ENCODE data around the gene KDM6A. TPM values are rescaled to one million over a fixed set of nuclear protein-coding genes. Genes with fewer than 3 reads are reported as not detected.

Gene KDM6A
- total and polyA plus RNA-seq, 2 donors (not counting 1 experiment from before 2014, with no cell fraction given): 13.8 to 28.4 TPM

DNA sequence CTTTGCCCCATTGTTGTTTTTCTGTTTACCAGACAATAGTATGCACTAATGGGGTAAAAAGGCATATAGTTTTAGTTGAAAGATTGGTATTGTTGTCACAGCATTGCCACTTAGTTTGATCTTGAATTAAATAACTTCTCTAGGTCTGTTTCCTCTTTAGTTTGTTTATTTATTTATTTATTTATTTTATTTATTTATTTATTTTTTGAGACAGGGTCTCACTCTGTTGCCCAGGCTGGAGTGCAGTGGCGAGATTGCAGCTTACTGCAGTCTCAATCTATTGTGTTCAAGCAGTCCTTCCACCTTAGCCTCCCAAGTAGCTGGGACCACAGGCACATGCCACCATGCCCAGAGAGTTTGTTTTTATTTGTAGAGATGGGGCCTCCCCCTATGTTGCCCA lies 138.6 kb downstream of the KDM6A start:
- TF ChIP-seq EZH2 (IDR thresholded peaks at IDR 0.05; ENCODE audit: low read length, missing control alignments): no peak
- TF ChIP-seq, protein P1, sequence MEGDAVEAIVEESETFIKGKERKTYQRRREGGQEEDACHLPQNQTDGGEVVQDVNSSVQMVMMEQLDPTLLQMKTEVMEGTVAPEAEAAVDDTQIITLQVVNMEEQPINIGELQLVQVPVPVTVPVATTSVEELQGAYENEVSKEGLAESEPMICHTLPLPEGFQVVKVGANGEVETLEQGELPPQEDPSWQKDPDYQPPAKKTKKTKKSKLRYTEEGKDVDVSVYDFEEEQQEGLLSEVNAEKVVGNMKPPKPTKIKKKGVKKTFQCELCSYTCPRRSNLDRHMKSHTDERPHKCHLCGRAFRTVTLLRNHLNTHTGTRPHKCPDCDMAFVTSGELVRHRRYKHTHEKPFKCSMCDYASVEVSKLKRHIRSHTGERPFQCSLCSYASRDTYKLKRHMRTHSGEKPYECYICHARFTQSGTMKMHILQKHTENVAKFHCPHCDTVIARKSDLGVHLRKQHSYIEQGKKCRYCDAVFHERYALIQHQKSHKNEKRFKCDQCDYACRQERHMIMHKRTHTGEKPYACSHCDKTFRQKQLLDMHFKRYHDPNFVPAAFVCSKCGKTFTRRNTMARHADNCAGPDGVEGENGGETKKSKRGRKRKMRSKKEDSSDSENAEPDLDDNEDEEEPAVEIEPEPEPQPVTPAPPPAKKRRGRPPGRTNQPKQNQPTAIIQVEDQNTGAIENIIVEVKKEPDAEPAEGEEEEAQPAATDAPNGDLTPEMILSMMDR (conservative IDR thresholded peaks at IDR 0.05 in 1 of 2, IDR thresholded peaks at IDR 0.05 in 1 of 2; ENCODE audit: low read depth in 1 of 2, low read length in 2 of 2): no peak
- H3K36me3 ChIP-seq (ENCODE audit: control insufficient read depth, insufficient read depth, low read length): no peaks in the 10 kb centered on the region
- H3K9ac ChIP-seq (ENCODE audit: insufficient read depth, low read length): no peak overlapping the region
- peaks cover 5% of the 10 kb centered on the region for H3K79me2 ChIP-seq (ENCODE audit: control insufficient read depth, insufficient read depth, low read length)
- no peak overlapping the region for H3K4me2 ChIP-seq (ENCODE audit: extremely low read depth, insufficient read depth, low read length)
- DNase-seq (ENCODE audit: low read depth in 2 of 2): no peak
- no peaks in the 10 kb centered on the region for H3K9me3 ChIP-seq (ENCODE audit: control insufficient read depth, insufficient read depth, low read depth, low read length)
- no peaks in the 10 kb centered on the region for H4K20me1 ChIP-seq (ENCODE audit: control insufficient read depth, extremely low read depth, insufficient read depth, low read length)
- H3K4me1 ChIP-seq (ENCODE audit: control insufficient read depth, extremely low read depth, insufficient read depth, low read length): peaks cover 3% of the 10 kb centered on the region
- H3K27ac ChIP-seq (ENCODE audit: insufficient read depth, low read length): no peak overlapping the region
- H3K27me3 ChIP-seq (ENCODE audit: control insufficient read depth, insufficient read depth, low read length): no peaks in the 10 kb centered on the region
- no peak overlapping the region for H2AFZ ChIP-seq (ENCODE audit: low read length)
- H3K4me3 ChIP-seq (replicated peaks in 1 of 4; ENCODE audit: control extremely low read depth in 1 of 4, insufficient read depth in 1 of 4, low read depth in 3 of 4, low read length in 4 of 4): no peak overlapping the region

DNA sequence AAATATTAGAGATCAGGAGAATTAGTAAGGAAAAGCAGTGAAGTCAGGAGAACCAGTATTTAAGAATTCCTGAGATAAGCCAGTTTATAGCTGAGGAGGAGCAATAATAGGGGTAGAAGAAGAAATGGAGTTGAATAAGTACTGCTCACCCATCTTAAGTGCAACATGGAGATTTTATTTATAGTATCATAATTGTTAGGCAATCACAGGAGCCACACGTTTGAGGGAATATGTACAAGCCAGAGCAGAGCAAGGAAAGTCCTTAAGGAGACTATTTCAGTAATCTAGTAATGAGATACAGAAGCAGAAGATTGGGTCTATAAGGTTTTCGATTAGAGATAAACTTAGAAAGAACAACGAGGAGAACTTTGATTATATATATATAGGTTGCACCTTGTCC lies 145.0 kb downstream of the KDM6A start:
- Histone ChIP-seq H3K9ac (ENCODE audit: insufficient read depth, low read length) (no peak overlapping the region), H4K20me1 (ENCODE audit: control insufficient read depth, extremely low read depth, insufficient read depth, low read length) (no peaks in the 10 kb centered on the region), H2AFZ (ENCODE audit: low read length) (no peak overlapping the region), H3K4me1 (ENCODE audit: control insufficient read depth, extremely low read depth, insufficient read depth, low read length) (no peaks in the 10 kb centered on the region), H3K4me2 (ENCODE audit: extremely low read depth, insufficient read depth, low read length) (no peak overlapping the region), H3K27ac (ENCODE audit: insufficient read depth, low read length) (no peak overlapping the region), H3K4me3 (replicated peaks in 1 of 4; ENCODE audit: control extremely low read depth in 1 of 4, insufficient read depth in 1 of 4, low read depth in 3 of 4, low read length in 4 of 4) (no peak overlapping the region), H3K27me3 (ENCODE audit: control insufficient read depth, insufficient read depth, low read length) (no peaks in the 10 kb centered on the region), H3K9me3 (ENCODE audit: control insufficient read depth, insufficient read depth, low read depth, low read length) (no peaks in the 10 kb centered on the region), H3K79me2 (ENCODE audit: control insufficient read depth, insufficient read depth, low read length) (peaks cover 4% of the 10 kb centered on the region), H3K36me3 (ENCODE audit: control insufficient read depth, insufficient read depth, low read length) (no peaks in the 10 kb centered on the region)
- TF ChIP-seq, protein P1 (conservative IDR thresholded peaks at IDR 0.05 in 1 of 2, IDR thresholded peaks at IDR 0.05 in 1 of 2; ENCODE audit: low read depth in 1 of 2, low read length in 2 of 2): no peak
- TF ChIP-seq EZH2 (IDR thresholded peaks at IDR 0.05; ENCODE audit: low read length, missing control alignments): no peak
- no peak for DNase-seq (ENCODE audit: low read depth in 2 of 2)

DNA sequence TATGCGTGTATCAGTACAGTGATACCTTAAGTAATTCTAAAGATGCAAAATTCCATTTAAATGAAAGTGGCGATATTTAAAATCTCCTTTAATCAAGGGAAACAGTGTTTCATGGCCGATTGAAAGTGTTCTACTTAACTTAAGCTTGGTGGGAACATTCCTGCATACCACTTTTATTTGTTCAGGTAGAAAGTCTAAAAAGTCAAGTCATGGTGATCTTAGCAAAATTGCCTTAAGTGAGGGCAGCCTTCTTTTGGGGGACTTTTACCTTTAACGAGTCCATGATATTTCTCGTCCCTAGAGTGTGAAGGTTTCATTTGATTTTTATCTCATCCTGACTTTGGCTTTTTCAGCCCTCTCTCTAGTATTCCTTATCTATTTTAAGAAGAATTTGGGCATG lies 149.2 kb downstream of the KDM6A start:
- no peaks in the 10 kb centered on the region for H3K36me3 ChIP-seq (ENCODE audit: control insufficient read depth, insufficient read depth, low read length)
- no peak overlapping the region for H3K27ac ChIP-seq (ENCODE audit: insufficient read depth, low read length)
- no peak overlapping the region for H3K9ac ChIP-seq (ENCODE audit: insufficient read depth, low read length)
- no peak overlapping the region for H3K4me2 ChIP-seq (ENCODE audit: extremely low read depth, insufficient read depth, low read length)
- no peak for DNase-seq (ENCODE audit: low read depth in 2 of 2)
- no peaks in the 10 kb centered on the region for H4K20me1 ChIP-seq (ENCODE audit: control insufficient read depth, extremely low read depth, insufficient read depth, low read length)
- TF ChIP-seq, protein P1 (conservative IDR thresholded peaks at IDR 0.05 in 1 of 2, IDR thresholded peaks at IDR 0.05 in 1 of 2; ENCODE audit: low read depth in 1 of 2, low read length in 2 of 2): no peak
- no peak for TF ChIP-seq EZH2 (IDR thresholded peaks at IDR 0.05; ENCODE audit: low read length, missing control alignments)
- no peak overlapping the region for H2AFZ ChIP-seq (ENCODE audit: low read length)
- no peak overlapping the region for H3K4me3 ChIP-seq (replicated peaks in 1 of 4; ENCODE audit: control extremely low read depth in 1 of 4, insufficient read depth in 1 of 4, low read depth in 3 of 4, low read length in 4 of 4)
- H3K79me2 ChIP-seq (ENCODE audit: control insufficient read depth, insufficient read depth, low read length): no peaks in the 10 kb centered on the region
- no peaks in the 10 kb centered on the region for H3K27me3 ChIP-seq (ENCODE audit: control insufficient read depth, insufficient read depth, low read length)
- no peaks in the 10 kb centered on the region for H3K4me1 ChIP-seq (ENCODE audit: control insufficient read depth, extremely low read depth, insufficient read depth, low read length)
- H3K9me3 ChIP-seq (ENCODE audit: control insufficient read depth, insufficient read depth, low read depth, low read length): no peaks in the 10 kb centered on the region
